Measurements from ENCODE around the gene TTLL11. TPM values are rescaled to one million over a fixed set of nuclear protein-coding genes. Genes with fewer than 3 reads are reported as not detected.

TTLL11 gene
- polyA plus RNA-seq, 1 of the 3 experiments (the other 2 are of a cell fraction): 6.8 TPM

GRCh38 chr9:121815084-121815483 lies 278.0 kb downstream of the TTLL11 start:
- Histone ChIP-seq H3K36me3 (replicated peaks in 1 of 2; ENCODE audit: control insufficient read depth in 1 of 2, insufficient read depth in 2 of 2, low read length in 1 of 2) (no peaks in the 10 kb centered on the region), H3K4me3 (ENCODE audit: low read depth in 2 of 2, low read length in 1 of 2) (no peak overlapping the region), H3K27ac (ENCODE audit: low read depth in 2 of 2, low read length in 1 of 2) (no peak overlapping the region), H4K20me1 (ENCODE audit: insufficient read depth) (no peaks in the 10 kb centered on the region), H2AFZ (ENCODE audit: low read depth) (no peak overlapping the region), H3K9me2 (no peaks in the 10 kb centered on the region), H3K4me2 (no peak overlapping the region), H3K27me3 (ENCODE audit: insufficient read depth) (no peaks in the 10 kb centered on the region), H3K4me1 (ENCODE audit: control insufficient read depth in 1 of 2, insufficient read depth in 2 of 2, low read depth in 1 of 2, low read length in 1 of 2) (peaks cover 0 to 10% of the 10 kb centered on the region in 2 experiments; a peak in 2 of 4 replicates), H3K9ac (no peak overlapping the region), H3K9me3 (no peaks in the 10 kb centered on the region), H3F3A (replicated peaks; ENCODE audit: insufficient read depth) (no peaks in the 10 kb centered on the region), H3K79me2 (ENCODE audit: insufficient read depth) (no peaks in the 10 kb centered on the region)
- CTCF ChIA-PET: interaction anchor here (1.1 kb wide), 1 partner anchor 180 kb away, joined by 3 read pairs; no protein-coding TSS in a partner anchor
- WGBS (ENCODE audit: low lambda C conversion rate): 86% methylated on average over 3 of the region's 6 CpGs
- POLR2A ChIA-PET: no interaction called here
- no peak for DNase-seq
- TF ChIP-seq EP300 (IDR thresholded peaks at IDR 0.05; ENCODE audit: borderline replicate concordance in 1 of 2, low read depth in 1 of 2, low read length in 1 of 2) (no peak), RCOR1 (IDR thresholded peaks at IDR 0.05; ENCODE audit: low read length) (no peak), PBX3 (IDR thresholded peaks at IDR 0.05) (no peak), ELF1 (IDR thresholded peaks at IDR 0.05) (no peak), MAX (IDR thresholded peaks at IDR 0.05; ENCODE audit: low read depth) (no peak), ZBTB33 (IDR thresholded peaks at IDR 0.05; ENCODE audit: borderline replicate concordance, low read depth) (no peak), TEAD4 (IDR thresholded peaks at IDR 0.05; ENCODE audit: borderline replicate concordance, insufficient read depth) (no peak), EZH2phosphoT487 (IDR thresholded peaks at IDR 0.05; ENCODE audit: borderline replicate concordance, low read depth) (no peak)

GRCh38 chr9:121814594-121814993 lies 278.5 kb downstream of the TTLL11 start:
- H3K27me3 ChIP-seq (ENCODE audit: insufficient read depth): no peaks in the 10 kb centered on the region
- H3K4me1 ChIP-seq (ENCODE audit: control insufficient read depth in 1 of 2, insufficient read depth in 2 of 2, low read depth in 1 of 2, low read length in 1 of 2): peaks cover 0 to 5% of the 10 kb centered on the region in 2 experiments; a peak in 1 of 4 replicates
- POLR2A ChIA-PET: no interaction called here
- H3K79me2 ChIP-seq (ENCODE audit: insufficient read depth): no peaks in the 10 kb centered on the region
- no peak for DNase-seq
- WGBS (ENCODE audit: low lambda C conversion rate): 94% methylated on average over 9 of the region's 11 CpGs
- H3K9me2 ChIP-seq: no peaks in the 10 kb centered on the region
- no peaks in the 10 kb centered on the region for H4K20me1 ChIP-seq (ENCODE audit: insufficient read depth)
- no peak overlapping the region for H3K9ac ChIP-seq
- H3K4me3 ChIP-seq (ENCODE audit: low read depth in 2 of 2, low read length in 1 of 2): no peak overlapping the region
- H3F3A ChIP-seq (replicated peaks; ENCODE audit: insufficient read depth): no peaks in the 10 kb centered on the region
- H3K9me3 ChIP-seq: no peaks in the 10 kb centered on the region
- no peak overlapping the region for H3K4me2 ChIP-seq
- no peaks in the 10 kb centered on the region for H3K36me3 ChIP-seq (replicated peaks in 1 of 2; ENCODE audit: control insufficient read depth in 1 of 2, insufficient read depth in 2 of 2, low read length in 1 of 2)
- no peak overlapping the region for H2AFZ ChIP-seq (ENCODE audit: low read depth)
- CTCF ChIA-PET: no interaction called here
- no peak overlapping the region for H3K27ac ChIP-seq (ENCODE audit: low read depth in 2 of 2, low read length in 1 of 2)
- TF ChIP-seq IRF3 (IDR thresholded peaks at IDR 0.05; ENCODE audit: low read depth, low read length) (no peak), CTCF (IDR thresholded peaks at IDR 0.05) (no peak), PBX3 (IDR thresholded peaks at IDR 0.05) (no peak), POLR2AphosphoS5 (IDR thresholded peaks at IDR 0.05; ENCODE audit: low read depth, low read length) (no peak), ELF1 (IDR thresholded peaks at IDR 0.05) (no peak), REST (IDR thresholded peaks at IDR 0.05; ENCODE audit: low read depth, low read length) (no peak), NFIC (IDR thresholded peaks at IDR 0.05; ENCODE audit: borderline replicate concordance) (no peak), FOXJ3 (CRISPR knock-in tag; IDR thresholded peaks at IDR 0.05) (no peak), SIN3A (IDR thresholded peaks at IDR 0.05; ENCODE audit: borderline replicate concordance, low read depth, low read length) (no peak), GABPA (IDR thresholded peaks at IDR 0.05; ENCODE audit: low read depth) (no peak)

All from SK-N-SH (cell line).